GM21447 (cell line): ENCODE results near the gene ACER3.
"Not testable (repeated sequence)": the region's sequence is repeated elsewhere in the genome, so short reads cannot be mapped to it uniquely, and the experiment has no call there.

Source experiments
- ATAC-seq: cut with Tn5 transposase; IDR thresholded peaks from one replicate; pipeline ENCODE4 v1.9.1; 2021; ENCODE audit not compliant: unreplicated experiment

Gene ACER3

GRCh38 chr11:77055913-77056312 lies 195.2 kb downstream of the ACER3 start:
- ATAC-seq, result no peak

- no peak for ATAC-seq
These were observed 196.2 kb downstream of the ACER3 start for GRCh38 chr11:77056814-77057402.

GRCh38 chr11:77057938-77058474 lies 197.3 kb downstream of the ACER3 start:
- ATAC-seq, result no peak

DNA sequence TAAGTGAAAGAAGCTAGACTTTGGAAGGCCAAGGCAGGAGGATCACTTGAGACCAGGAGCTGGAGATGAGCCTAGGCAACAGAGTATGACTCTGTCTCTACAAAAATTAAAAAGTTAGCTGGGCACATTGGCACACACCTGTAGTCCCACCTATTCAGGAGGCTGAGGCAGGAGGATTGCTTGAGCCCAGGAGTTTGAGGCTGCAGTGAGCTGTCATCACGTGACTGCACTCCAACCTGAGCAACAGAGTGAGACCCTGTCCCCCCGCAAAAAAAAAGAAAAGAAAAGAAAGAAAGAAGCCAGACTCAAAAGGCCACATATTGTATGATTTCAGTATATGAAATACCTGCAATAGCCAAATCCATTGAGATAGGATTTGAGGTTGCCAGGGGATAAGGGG lies 198.2 kb downstream of the ACER3 start:
- no peak for ATAC-seq

DNA sequence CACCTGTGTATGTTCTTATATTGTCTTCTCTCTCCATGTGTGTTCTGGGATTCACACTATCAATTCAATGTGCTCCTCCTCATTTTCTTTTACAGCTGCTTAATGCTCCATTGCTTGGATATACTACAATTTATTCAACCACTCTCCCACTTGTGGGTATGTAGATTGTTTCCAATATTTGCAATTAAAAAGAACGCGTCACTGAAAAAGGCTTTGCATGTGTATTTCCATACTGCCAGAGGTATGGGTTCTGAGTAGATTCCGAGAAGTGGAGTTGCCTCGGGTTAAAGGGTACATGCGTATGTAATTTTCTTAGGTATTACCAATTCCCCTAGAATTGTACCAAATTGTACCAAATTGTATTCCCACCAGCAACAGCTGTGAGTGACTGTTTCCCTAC lies 199.1 kb downstream of the ACER3 start:
- no peak for ATAC-seq

DNA sequence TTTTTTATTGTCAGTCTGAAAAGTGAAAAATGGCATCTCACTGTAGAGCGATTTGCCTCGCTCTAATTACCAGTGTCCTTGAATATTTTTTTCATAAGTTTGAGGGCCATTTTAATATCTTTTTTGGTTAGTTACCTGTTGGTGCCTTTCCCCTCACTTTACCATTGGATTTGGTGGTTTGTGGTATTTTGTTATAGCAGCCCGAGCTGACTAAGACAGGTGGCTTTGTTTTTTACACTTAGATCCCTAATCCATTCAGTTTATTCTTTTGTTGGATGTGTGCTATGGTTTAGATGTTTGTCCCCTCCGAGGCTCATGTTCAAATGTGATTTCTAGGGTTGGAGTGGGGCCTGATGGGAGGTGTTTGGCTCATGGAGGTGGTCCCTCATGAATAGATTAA lies 199.5 kb downstream of the ACER3 start:
- ATAC-seq, result no peak

DNA sequence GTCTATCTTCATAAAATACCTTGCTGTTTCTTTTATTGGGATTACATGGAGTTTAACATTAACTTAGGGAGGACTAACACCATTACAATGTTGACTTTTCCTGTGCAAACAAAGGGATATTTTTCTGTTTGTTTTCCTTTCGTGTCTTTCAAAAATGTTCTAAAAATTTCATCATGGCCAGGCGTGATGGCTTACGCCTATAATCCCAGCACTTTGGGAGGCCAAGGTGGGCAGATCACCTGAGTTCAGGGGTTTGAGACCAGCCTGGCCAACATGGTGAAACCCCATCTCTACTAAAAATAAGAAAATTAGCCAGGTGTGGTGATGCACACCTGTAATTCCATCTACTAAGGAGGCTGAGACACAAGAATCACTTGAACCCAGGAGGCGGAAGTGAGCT lies 200.5 kb downstream of the ACER3 start:
- not testable (repeated sequence) for ATAC-seq

DNA sequence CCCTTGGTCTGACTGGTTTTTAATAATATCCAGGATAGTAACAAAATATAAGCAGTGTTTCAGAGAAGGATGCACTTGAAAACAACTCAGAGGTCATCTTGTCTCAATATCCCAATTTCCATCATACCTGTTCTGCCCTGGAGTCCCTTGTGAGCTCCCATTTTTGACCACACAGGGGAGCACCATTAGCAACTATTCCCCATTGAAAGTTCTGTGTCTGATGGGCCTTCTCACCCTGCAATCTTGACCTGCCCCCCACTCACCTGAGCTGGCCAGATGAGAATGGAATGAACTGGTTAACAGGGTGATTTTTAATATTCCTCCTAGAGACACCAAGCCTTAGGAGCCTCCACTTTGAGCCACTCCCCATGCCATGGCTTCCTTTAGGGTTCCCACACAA lies 202.2 kb downstream of the ACER3 start:
- no peak for ATAC-seq

DNA sequence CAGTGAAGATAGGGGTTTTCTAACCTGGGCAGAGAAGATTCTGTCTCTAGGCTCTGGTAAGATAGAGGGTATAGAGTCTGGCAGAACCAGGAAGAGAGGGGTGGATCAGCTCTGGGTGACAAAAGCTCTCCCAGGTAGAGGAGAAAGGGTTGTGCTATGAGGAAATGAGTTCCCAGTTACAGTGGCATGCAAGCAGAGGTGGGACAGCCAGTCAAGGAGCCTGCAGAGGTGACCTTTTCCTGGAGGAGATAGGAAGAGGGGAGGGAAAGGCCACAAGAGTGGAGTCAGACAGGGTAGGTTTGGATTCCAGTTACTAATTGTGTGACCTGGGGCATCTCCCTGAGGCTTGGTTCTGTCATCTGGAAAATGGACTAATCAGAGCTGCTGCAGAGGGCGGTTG lies 202.7 kb downstream of the ACER3 start:
- ATAC-seq, result no peak

- ATAC-seq, result no peak
These were observed 203.1 kb downstream of the ACER3 start for GRCh38 chr11:77063861-77064260.

GRCh38 chr11:77064648-77065217 lies 204.0 kb downstream of the ACER3 start:
- ATAC-seq, result no peak

GRCh38 chr11:77065878-77066228 lies 205.1 kb downstream of the ACER3 start:
- no peak for ATAC-seq

GRCh38 chr11:77066229-77067042 lies 205.7 kb downstream of the ACER3 start, which contains the start of gene CAPN5:
Gene CAPN5 (plus strand): TSS chr11:77066971. CDS start chr11:77084887, 17,916 bp downstream.
- peak; percentile 89 for ATAC-seq

GRCh38 chr11:77067861-77068443 lies 207.2 kb downstream of the ACER3 start:
- ATAC-seq, result no peak

GRCh38 chr11:77068457-77069335 lies 208.0 kb downstream of the ACER3 start:
- no peak for ATAC-seq

GRCh38 chr11:77069336-77069968 lies 208.7 kb downstream of the ACER3 start:
- ATAC-seq, result no peak

DNA sequence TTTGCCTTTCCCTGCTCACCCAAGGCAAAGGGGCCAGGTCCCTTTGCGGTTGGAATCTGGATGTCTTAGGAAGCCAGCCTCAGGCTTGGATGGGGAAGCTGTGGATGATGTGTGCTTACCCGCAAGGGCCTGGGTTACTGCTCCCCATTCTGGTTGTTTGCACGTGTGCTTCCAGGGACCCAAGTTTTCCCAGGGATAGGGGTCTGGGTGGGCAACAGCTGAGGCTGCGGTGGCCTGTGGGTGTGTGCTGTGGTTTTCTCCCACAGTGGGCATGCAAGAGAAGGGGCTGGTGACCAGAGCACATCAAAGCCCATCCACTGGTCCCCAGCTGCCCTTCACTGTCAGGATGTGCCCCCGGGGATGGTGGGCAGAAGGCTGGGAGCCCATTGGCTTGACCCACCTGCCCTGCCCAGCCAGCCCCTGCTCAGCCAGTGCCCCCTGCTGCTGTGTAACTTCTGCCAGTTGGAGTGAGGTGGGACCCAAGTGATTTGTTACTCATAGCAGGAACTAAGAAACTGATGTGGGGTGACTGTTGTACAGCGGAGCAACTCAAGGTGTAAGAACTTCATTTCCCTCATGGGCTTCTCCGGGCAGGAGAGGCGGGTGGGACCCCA lies 209.4 kb downstream of the ACER3 start:
- ATAC-seq, result no peak

GRCh38 chr11:77071077-77071476 lies 210.4 kb downstream of the ACER3 start:
- no peak for ATAC-seq

- ATAC-seq, result no peak
These were observed 211.2 kb downstream of the ACER3 start for GRCh38 chr11:77071671-77072605.
